Mucosa of stomach (tissue), 1 donor: Measurements from ENCODE around the gene POLR3G.

Source experiments
- H3K27me3 ChIP-seq: one replicate; pipeline ENCODE4 v1.7.0; 2013; ENCODE audit warnings: mild to moderate bottlenecking, low read length; ENCODE audit not compliant: control insufficient read depth, insufficient read depth
- H3K36me3 ChIP-seq: one replicate; pipeline ENCODE4 v1.7.0; 2013; ENCODE audit warnings: low read length; ENCODE audit not compliant: control insufficient read depth, insufficient read depth
- H3K4me1 ChIP-seq: one replicate; pipeline ENCODE4 v1.7.0; 2013; ENCODE audit warnings: mild to moderate bottlenecking, low read length; ENCODE audit not compliant: control insufficient read depth, insufficient read depth
- H3K4me3 ChIP-seq: one replicate; pipeline ENCODE4 v1.7.0; 2013; ENCODE audit warnings: low read length
- H3K9ac ChIP-seq: one replicate; pipeline ENCODE4 v1.7.0; 2013; ENCODE audit warnings: mild to moderate bottlenecking, low read length, moderate library complexity
- H3K9me3 ChIP-seq: one replicate; pipeline ENCODE4 v1.7.0; 2013; ENCODE audit warnings: mild to moderate bottlenecking, low read length, moderate library complexity; ENCODE audit not compliant: control insufficient read depth
- donor health status: Pancreatic carcinoma.

Gene POLR3G

GRCh38 chr5:90510438-90510837, 35.8 kb downstream of the POLR3G start:
- Histone ChIP-seq H3K4me3 (no peak overlapping the region), H3K27me3 (peaks cover 3% of the 10 kb centered on the region), H3K36me3 (no peaks in the 10 kb centered on the region), H3K9ac (no peak overlapping the region), H3K9me3 (no peaks in the 10 kb centered on the region), H3K4me1 (no peaks in the 10 kb centered on the region)

- Histone ChIP-seq H3K4me3 (no peak overlapping the region), H3K36me3 (peaks cover 7% of the 10 kb centered on the region), H3K9me3 (no peaks in the 10 kb centered on the region), H3K9ac (no peak overlapping the region), H3K27me3 (peaks cover under 1% of the 10 kb centered on the region), H3K4me1 (no peaks in the 10 kb centered on the region)
These were observed 39.9 kb downstream of the POLR3G start for GRCh38 chr5:90514520-90514919.

GRCh38 chr5:90518661-90519060, 44.0 kb downstream of the POLR3G start:
- peaks cover 7% of the 10 kb centered on the region for H3K36me3 ChIP-seq
- H3K9ac ChIP-seq = no peak overlapping the region
- H3K27me3 ChIP-seq = no peaks in the 10 kb centered on the region
- no peaks in the 10 kb centered on the region for H3K9me3 ChIP-seq
- no peak overlapping the region for H3K4me3 ChIP-seq
- H3K4me1 ChIP-seq = no peaks in the 10 kb centered on the region

GRCh38 chr5:90519081-90519480, 44.4 kb downstream of the POLR3G start:
- H3K9me3 ChIP-seq = no peaks in the 10 kb centered on the region
- H3K27me3 ChIP-seq = no peaks in the 10 kb centered on the region
- H3K4me1 ChIP-seq = no peaks in the 10 kb centered on the region
- H3K4me3 ChIP-seq = no peak overlapping the region
- H3K9ac ChIP-seq = no peak overlapping the region
- peaks cover 7% of the 10 kb centered on the region for H3K36me3 ChIP-seq

DNA sequence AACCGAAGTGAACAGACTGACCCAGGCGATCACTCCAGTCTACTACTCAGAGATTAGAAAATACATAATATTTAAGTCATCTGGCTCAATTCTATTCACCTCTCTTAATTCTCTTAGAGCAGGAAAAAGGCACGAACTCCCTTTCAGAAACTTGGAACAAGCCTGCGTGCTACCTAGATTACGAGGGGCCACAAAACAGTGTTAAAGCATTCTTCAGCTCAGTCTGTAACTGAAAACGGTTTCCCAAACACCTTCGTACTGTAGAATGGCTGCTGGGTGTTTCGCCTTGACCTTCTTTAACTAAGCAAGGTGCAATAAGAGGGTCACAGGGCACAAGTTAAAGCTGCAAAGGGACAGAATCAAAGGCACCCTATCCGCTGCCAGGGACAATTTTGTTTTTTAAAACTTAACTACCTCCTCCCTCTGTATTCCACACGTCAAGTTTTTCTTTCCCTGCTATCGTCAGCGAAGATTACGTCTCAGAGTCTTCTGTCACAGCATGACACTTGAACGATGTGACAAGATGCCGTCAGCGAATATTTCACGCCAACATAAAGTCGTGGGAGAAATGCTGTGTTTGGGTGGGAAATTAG, 54.0 kb downstream of the POLR3G start:
- Histone ChIP-seq H3K9me3 (no peaks in the 10 kb centered on the region), H3K36me3 (no peaks in the 10 kb centered on the region), H3K4me1 (peaks cover 18% of the 10 kb centered on the region), H3K9ac (peak overlapping the region; percentile 92), H3K4me3 (peak overlapping the region; percentile 93), H3K27me3 (peaks cover 11% of the 10 kb centered on the region)

DNA sequence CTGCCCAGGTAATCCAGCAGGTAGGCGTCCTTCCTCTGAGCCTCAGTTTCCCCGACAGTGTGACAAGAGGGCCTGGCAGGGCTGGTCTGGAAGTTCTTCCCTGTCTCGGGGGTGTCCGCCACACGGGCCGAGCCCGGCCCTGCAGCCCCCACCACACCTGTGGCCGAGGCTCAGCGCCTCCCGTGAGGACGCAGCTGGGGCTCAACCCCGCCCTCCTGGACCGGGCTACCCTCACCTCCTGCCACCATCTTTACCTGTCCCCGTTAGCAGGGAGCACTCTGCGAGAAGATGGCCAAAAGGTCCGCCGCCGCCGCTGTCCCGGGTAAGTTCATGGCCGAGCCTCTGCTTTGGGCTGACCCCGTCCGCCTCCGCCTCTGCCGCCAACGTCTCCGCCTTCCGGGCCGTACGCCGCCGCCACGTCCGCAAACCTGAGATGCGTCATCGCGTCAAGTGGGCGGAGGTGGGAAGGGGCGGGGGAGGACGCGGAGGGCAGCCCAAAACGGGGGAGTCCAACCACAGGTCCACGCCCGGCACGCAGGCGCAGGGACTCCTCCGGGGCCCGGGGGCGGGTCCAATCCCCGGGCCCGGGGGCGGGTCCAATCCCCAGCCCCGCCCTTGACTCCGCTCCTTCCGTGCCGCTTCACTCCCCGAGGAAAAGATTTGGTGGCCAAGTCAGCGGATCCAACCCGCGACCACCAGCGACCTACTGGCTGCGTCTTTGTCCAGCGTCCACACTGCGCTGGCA, 54.7 kb downstream of the POLR3G start, which contains the start of gene LYSMD3:
Gene LYSMD3, minus strand, starts transcription at position 391 of the 745 bp plus-strand sequence. CDS start 4,295 bp downstream, outside the sequence.
- Histone ChIP-seq H3K36me3 (no peaks in the 10 kb centered on the region), H3K9me3 (no peaks in the 10 kb centered on the region), H3K27me3 (peaks cover 17% of the 10 kb centered on the region), H3K4me1 (peaks cover 18% of the 10 kb centered on the region), H3K4me3 (peak within 1 kb of the TSS; percentile 93), H3K9ac (peak within 1 kb of the TSS; percentile 92)

- peaks cover 19% of the 10 kb centered on the region for H3K27me3 ChIP-seq
- H3K36me3 ChIP-seq = no peaks in the 10 kb centered on the region
- H3K9me3 ChIP-seq = no peaks in the 10 kb centered on the region
- peaks cover 18% of the 10 kb centered on the region for H3K4me1 ChIP-seq
- H3K9ac ChIP-seq = peak overlapping the region; percentile 46
- H3K4me3 ChIP-seq = peak overlapping the region; percentile 60
These were observed 55.4 kb downstream of the POLR3G start for GRCh38 chr5:90529939-90530677.

GRCh38 chr5:90530736-90531487, 56.2 kb downstream of the POLR3G start:
- H3K4me1 ChIP-seq = peaks cover 18% of the 10 kb centered on the region
- H3K27me3 ChIP-seq = peaks cover 26% of the 10 kb centered on the region
- no peak overlapping the region for H3K9ac ChIP-seq
- no peak overlapping the region for H3K4me3 ChIP-seq
- no peaks in the 10 kb centered on the region for H3K9me3 ChIP-seq
- no peaks in the 10 kb centered on the region for H3K36me3 ChIP-seq

GRCh38 chr5:90533794-90534193, 59.1 kb downstream of the POLR3G start:
- no peaks in the 10 kb centered on the region for H3K9me3 ChIP-seq
- H3K9ac ChIP-seq = no peak overlapping the region
- peaks cover 44% of the 10 kb centered on the region for H3K27me3 ChIP-seq
- H3K4me1 ChIP-seq = no peaks in the 10 kb centered on the region
- no peak overlapping the region for H3K4me3 ChIP-seq
- H3K36me3 ChIP-seq = no peaks in the 10 kb centered on the region

GRCh38 chr5:90534922-90535321, 60.3 kb downstream of the POLR3G start:
- Histone ChIP-seq H3K36me3 (no peaks in the 10 kb centered on the region), H3K4me1 (no peaks in the 10 kb centered on the region), H3K27me3 (peaks cover 50% of the 10 kb centered on the region), H3K9me3 (no peaks in the 10 kb centered on the region), H3K9ac (no peak overlapping the region), H3K4me3 (no peak overlapping the region)

DNA sequence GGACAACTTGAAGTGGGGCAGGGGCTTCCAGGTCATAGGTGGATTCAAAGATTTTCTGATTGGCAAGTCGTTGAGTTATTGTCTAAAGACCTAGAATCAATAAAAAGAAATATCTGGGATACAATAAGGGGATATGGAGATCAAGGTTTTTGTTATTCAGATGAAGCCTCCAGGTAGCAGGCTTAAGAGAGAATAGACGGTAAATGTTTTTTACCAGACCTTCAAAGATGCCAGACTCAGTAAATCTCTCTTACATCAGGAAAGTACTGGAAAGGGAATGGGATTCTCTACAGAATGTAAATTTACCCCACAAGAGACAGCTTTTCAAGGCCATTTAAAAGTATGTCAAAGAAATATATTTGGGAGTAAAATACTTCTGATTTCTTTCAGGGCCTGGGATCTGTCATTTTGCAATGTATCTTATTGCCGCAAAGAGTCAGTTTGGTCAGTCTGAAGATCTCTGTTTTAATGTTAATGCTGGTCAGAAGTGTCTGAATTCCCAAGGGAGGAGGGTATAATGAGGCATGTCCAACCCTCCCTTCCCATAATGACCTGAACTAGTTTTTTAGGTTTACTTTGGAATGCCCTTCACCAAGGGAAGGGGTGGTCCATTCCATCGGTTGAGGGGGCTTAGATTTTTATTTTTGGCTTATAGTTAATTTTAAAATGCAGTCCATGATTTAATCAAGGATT, 68.3 kb downstream of the POLR3G start:
- Histone ChIP-seq H3K9ac (no peak overlapping the region), H3K27me3 (peaks cover 58% of the 10 kb centered on the region), H3K4me1 (no peaks in the 10 kb centered on the region), H3K36me3 (no peaks in the 10 kb centered on the region), H3K4me3 (no peak overlapping the region), H3K9me3 (no peaks in the 10 kb centered on the region)
